ENCODE measurements around the gene MAPRE2. TPM values are rescaled to one million over a fixed set of nuclear protein-coding genes. Genes with fewer than 3 reads are reported as not detected.

Gene MAPRE2
- total RNA-seq, 2 donors from 2014 or later = 16.1 to 17.2 TPM

GRCh38 chr18:35097763-35098162 is 56.5 kb downstream of the MAPRE2 start:
- 95% methylated on average over 2 of the region's 2 CpGs for WGBS
- Histone ChIP-seq H3K27me3 (replicated peaks; ENCODE audit: insufficient read depth) (no peaks in the 10 kb centered on the region), H3K36me3 (no peaks in the 10 kb centered on the region), H3K4me1 (replicated peaks) (no peaks in the 10 kb centered on the region), H3K9me3 (no peaks in the 10 kb centered on the region), H3K27ac (no peak overlapping the region), H3K4me3 (no peak overlapping the region)
- intact Hi-C loops (cut with DNase I) = no loop called here
- TF ChIP-seq POLR2A (IDR thresholded peaks at IDR 0.05) (no peak), POLR2AphosphoS5 (IDR thresholded peaks at IDR 0.05) (no peak)
- TF ChIP-seq, protein P1, sequence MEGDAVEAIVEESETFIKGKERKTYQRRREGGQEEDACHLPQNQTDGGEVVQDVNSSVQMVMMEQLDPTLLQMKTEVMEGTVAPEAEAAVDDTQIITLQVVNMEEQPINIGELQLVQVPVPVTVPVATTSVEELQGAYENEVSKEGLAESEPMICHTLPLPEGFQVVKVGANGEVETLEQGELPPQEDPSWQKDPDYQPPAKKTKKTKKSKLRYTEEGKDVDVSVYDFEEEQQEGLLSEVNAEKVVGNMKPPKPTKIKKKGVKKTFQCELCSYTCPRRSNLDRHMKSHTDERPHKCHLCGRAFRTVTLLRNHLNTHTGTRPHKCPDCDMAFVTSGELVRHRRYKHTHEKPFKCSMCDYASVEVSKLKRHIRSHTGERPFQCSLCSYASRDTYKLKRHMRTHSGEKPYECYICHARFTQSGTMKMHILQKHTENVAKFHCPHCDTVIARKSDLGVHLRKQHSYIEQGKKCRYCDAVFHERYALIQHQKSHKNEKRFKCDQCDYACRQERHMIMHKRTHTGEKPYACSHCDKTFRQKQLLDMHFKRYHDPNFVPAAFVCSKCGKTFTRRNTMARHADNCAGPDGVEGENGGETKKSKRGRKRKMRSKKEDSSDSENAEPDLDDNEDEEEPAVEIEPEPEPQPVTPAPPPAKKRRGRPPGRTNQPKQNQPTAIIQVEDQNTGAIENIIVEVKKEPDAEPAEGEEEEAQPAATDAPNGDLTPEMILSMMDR (IDR thresholded peaks at IDR 0.05) = no peak
- no peak for DNase-seq (ENCODE audit: low spot score)

DNA sequence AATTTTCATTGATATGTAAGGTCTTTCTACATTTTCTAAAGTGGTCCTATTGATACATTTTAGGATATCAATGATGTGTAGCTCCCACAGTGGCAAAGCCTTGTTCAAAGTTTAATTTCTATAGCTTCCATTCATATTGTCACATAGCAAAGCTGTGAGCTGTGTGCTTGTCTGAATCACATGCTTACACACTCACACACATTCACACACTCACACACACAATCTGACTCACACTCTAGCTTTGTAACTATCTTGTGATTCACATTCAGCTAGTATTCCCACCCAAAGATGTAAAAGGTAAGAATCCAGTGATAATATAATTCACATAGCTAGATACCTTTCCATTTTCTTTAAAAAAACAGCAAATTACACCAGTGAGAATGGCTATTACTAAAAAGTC is 58.7 kb downstream of the MAPRE2 start:
- no peaks in the 10 kb centered on the region for H3K4me1 ChIP-seq (replicated peaks)
- H3K36me3 ChIP-seq = no peaks in the 10 kb centered on the region
- no peaks in the 10 kb centered on the region for H3K27me3 ChIP-seq (replicated peaks; ENCODE audit: insufficient read depth)
- intact Hi-C loops (cut with DNase I) = no loop called here
- no peak overlapping the region for H3K4me3 ChIP-seq
- no peak overlapping the region for H3K27ac ChIP-seq
- DNase-seq (ENCODE audit: low spot score) = no peak
- no peaks in the 10 kb centered on the region for H3K9me3 ChIP-seq
- TF ChIP-seq POLR2A (IDR thresholded peaks at IDR 0.05) = no peak
- TF ChIP-seq POLR2AphosphoS5 (IDR thresholded peaks at IDR 0.05) = no peak
- TF ChIP-seq, protein P1 (IDR thresholded peaks at IDR 0.05) = no peak

- H3K27ac ChIP-seq = no peak overlapping the region
- H3K9me3 ChIP-seq = no peaks in the 10 kb centered on the region
- TF ChIP-seq POLR2AphosphoS5 (IDR thresholded peaks at IDR 0.05) (no peak), POLR2A (IDR thresholded peaks at IDR 0.05) (no peak)
- TF ChIP-seq, protein P1 (IDR thresholded peaks at IDR 0.05) = no peak
- DNase-seq (ENCODE audit: low spot score) = no peak
- 89% methylated on average over 5 of the region's 5 CpGs for WGBS
- no peak overlapping the region for H3K4me3 ChIP-seq
- intact Hi-C loops (cut with DNase I) = no loop called here
- no peaks in the 10 kb centered on the region for H3K36me3 ChIP-seq
- no peaks in the 10 kb centered on the region for H3K27me3 ChIP-seq (replicated peaks; ENCODE audit: insufficient read depth)
- H3K4me1 ChIP-seq (replicated peaks) = no peaks in the 10 kb centered on the region
These were observed 63.3 kb downstream of the MAPRE2 start for GRCh38 chr18:35104391-35105051.

- no peak for DNase-seq (ENCODE audit: low spot score)
- no peak for TF ChIP-seq POLR2AphosphoS5 (IDR thresholded peaks at IDR 0.05)
- Histone ChIP-seq H3K27ac (no peak overlapping the region), H3K27me3 (replicated peaks; ENCODE audit: insufficient read depth) (no peaks in the 10 kb centered on the region), H3K9me3 (no peaks in the 10 kb centered on the region), H3K4me1 (replicated peaks) (no peaks in the 10 kb centered on the region), H3K36me3 (no peaks in the 10 kb centered on the region), H3K4me3 (no peak overlapping the region)
- 76% methylated on average over 4 of the region's 4 CpGs for whole genome bisulfite sequencing
- intact Hi-C loops (cut with DNase I) = no loop called here
These were observed 65.0 kb downstream of the MAPRE2 start for GRCh38 chr18:35106013-35106844.

- DNase-seq (ENCODE audit: low spot score) = no peak
- Histone ChIP-seq H3K4me1 (replicated peaks) (no peaks in the 10 kb centered on the region), H3K9me3 (no peaks in the 10 kb centered on the region), H3K36me3 (no peaks in the 10 kb centered on the region), H3K27me3 (replicated peaks; ENCODE audit: insufficient read depth) (no peaks in the 10 kb centered on the region), H3K27ac (no peak overlapping the region), H3K4me3 (no peak overlapping the region)
- intact Hi-C loops (cut with DNase I) = no loop called here
- 77% methylated on average over 2 of the region's 2 CpGs for WGBS
- TF ChIP-seq, protein P1 (IDR thresholded peaks at IDR 0.05) = no peak
- TF ChIP-seq POLR2A (IDR thresholded peaks at IDR 0.05) (no peak), POLR2AphosphoS5 (IDR thresholded peaks at IDR 0.05) (no peak)
These were observed 65.6 kb downstream of the MAPRE2 start for GRCh38 chr18:35106845-35107148.
